Muscle layer of colon (tissue), 2 donors: ENCODE measurements around the gene INPP1.
"Not testable (repeated sequence)": the region's sequence is repeated elsewhere in the genome, so short reads cannot be mapped to it uniquely, and the experiment has no call there.

ENCODE experiments used
- H3K27ac ChIP-seq: one replicate; pipeline ENCODE4 v1.7.0; 2013; ENCODE audit warnings: low read depth, mild to moderate bottlenecking, low read length, moderate library complexity
- H3K27me3 ChIP-seq, 2 donors: one replicate each; pipeline ENCODE4 v1.7.0; 2013; ENCODE audit warnings: low read length in 2 of 2, mild to moderate bottlenecking in 2 of 2; ENCODE audit not compliant: insufficient read depth in 2 of 2, control insufficient read depth in 1 of 2
- H3K36me3 ChIP-seq: one replicate; pipeline ENCODE4 v1.7.0; 2013; ENCODE audit warnings: mild to moderate bottlenecking, low read length; ENCODE audit not compliant: insufficient read depth
- H3K4me1 ChIP-seq: one replicate; pipeline ENCODE4 v1.7.0; 2013; ENCODE audit warnings: mild to moderate bottlenecking, low read length; ENCODE audit not compliant: insufficient read depth
- H3K4me3 ChIP-seq, 2 donors: one replicate each; pipeline ENCODE4 v1.7.0; 2013; ENCODE audit warnings: low read length in 2 of 2, low read depth in 1 of 2, mild to moderate bottlenecking in 1 of 2, moderate library complexity in 1 of 2
- H3K9ac ChIP-seq: one replicate; pipeline ENCODE4 v1.7.0; 2013; ENCODE audit warnings: low read length
- H3K9me3 ChIP-seq: one replicate; pipeline ENCODE4 v1.7.0; 2013; ENCODE audit warnings: mild to moderate bottlenecking, low read length
- donor health status: abdominal sarcoma.
- donor health status: Adenocarcinoma of cecum.

Gene INPP1

DNA sequence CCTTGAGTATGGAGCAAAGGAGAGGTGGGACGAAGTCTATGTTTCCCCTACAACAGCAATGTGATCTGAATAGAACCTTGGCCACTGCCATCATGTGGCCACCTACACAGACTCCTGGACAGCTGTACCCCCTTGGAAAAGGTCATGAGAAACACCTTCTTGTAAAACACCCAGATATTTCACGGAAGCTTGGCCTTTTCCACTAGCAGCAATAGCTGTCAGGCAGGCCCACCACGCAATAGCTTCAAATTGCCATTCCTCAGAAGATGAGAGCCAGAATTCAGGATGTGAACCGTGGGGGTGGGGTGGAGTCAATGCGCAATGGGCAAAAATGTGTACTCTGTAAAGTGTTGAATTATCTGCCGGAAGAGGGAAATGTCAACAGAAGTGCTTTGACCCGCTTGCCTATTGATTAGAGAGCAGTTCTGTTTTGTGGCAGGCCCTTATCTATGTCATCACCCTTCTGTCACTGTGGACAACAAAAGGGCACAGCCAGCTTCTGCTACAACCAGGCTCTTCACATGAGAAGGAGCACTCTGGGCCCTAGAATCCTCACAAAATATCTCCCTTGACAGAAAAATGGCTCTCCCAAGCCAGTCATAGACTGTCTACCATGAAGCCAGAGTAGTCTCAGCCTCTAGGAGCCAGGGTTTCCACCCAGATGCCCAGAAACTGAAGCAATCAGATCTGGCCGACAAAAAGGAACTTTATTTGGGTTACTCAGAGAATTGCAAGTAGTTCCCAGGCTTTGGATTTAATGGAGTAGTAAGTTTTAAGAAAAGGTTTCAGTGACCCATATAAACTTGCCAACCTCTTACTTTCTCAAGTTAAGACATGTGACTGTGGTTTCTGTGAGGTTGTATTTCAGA lies 9.5 kb downstream of the INPP1 start:
- no peak overlapping the region for H3K9ac ChIP-seq
- H3K27ac ChIP-seq: peak overlapping the region; percentile 3
- no peaks in the 10 kb centered on the region for H3K9me3 ChIP-seq
- H3K4me1 ChIP-seq: peaks cover 22% of the 10 kb centered on the region
- no peaks in the 10 kb centered on the region for H3K27me3 ChIP-seq
- H3K4me3 ChIP-seq: no peak overlapping the region
- no peaks in the 10 kb centered on the region for H3K36me3 ChIP-seq

DNA sequence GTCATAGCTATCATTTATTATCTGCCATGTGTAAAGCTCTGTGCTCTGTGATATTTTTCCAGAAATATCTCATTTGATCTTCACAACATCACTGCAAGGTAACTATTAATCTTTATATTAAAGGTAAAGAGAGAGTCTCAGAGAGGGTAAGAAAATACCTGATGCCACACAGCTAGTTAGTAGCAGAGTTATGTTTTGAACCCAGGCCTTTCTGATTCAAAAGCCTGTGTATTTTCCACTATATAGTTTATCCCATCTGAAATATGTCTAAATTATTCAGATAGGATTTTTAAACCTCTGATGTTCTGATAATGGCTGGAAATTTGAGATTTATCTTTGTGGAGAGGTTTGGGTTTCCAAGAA lies 10.1 kb downstream of the INPP1 start:
- Histone ChIP-seq H3K9ac (no peak overlapping the region), H3K4me1 (peaks cover 25% of the 10 kb centered on the region), H3K9me3 (no peaks in the 10 kb centered on the region), H3K27me3 (no peaks in the 10 kb centered on the region), H3K4me3 (no peak overlapping the region), H3K36me3 (no peaks in the 10 kb centered on the region), H3K27ac (peak overlapping the region; percentile 3)

DNA sequence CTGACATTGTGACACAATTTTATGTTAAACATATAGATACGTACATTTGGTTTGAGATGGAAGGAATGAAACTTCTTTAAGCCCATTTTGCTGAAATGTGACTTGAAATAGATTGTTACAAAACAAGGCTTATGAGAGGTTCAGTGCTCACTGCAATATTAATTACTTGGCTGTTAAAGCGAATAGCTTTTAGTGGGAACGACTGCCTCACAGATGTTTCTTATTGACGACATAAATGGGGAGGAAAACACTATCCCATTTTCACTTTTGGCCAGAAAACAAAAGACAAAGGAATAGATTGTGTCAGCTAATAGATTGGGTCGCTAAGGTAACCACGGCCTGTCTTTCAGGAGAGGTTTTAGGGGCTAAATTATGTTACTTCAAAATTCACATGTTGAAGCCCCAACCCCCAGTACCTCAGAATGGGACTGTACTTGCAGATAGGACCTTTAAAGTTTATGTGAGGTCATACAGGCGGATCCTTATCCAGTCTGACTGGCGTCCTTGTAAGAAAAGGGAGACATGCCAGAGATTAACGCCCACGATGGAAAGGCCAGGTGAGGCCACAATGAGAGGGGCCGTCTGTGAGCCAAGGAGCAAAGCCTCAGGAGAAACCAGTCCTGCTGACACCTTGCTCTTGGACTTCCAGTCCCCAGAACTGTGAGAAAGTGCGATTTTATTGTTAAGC lies 10.8 kb downstream of the INPP1 start:
- no peaks in the 10 kb centered on the region for H3K36me3 ChIP-seq
- H3K4me3 ChIP-seq: no peak overlapping the region
- H3K4me1 ChIP-seq: peaks cover 30% of the 10 kb centered on the region
- no peak overlapping the region for H3K9ac ChIP-seq
- no peaks in the 10 kb centered on the region for H3K27me3 ChIP-seq
- H3K9me3 ChIP-seq: no peaks in the 10 kb centered on the region
- peak overlapping the region; percentile 3 for H3K27ac ChIP-seq

DNA sequence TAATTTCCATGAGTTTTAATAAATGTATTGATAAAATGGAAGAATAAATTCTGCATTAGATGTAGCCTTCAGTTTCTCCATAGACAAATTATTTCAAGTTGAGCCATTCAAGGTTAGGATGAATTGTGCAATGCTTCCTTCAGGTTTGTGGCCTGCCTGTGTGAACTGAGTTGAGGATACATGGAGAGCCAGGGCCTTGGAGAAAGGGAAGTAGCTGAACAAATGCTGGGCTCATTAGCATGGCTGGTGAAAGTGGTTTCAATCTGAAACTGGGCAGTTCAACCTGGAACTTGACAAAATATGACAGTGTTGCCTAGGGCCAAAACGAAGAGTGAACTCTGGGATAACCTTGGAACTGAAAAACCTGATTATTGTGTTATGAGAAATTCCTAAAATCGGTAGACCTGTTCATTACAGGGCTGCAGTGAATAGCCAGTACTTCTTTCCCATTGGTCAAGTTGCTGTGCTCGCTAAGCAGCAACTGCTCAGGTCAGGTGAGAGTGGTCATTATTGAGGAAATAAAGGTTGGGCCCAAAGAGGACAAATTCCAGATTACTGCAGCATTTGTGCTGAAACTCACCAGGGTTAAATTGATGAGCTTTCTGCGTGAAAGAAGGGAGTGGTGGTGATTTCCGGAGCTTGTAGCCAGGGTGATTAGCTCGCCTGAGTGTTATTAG lies 12.7 kb downstream of the INPP1 start:
- Histone ChIP-seq H3K27me3 (no peaks in the 10 kb centered on the region), H3K4me3 (no peak overlapping the region), H3K36me3 (no peaks in the 10 kb centered on the region), H3K4me1 (peaks cover 30% of the 10 kb centered on the region), H3K27ac (no peak overlapping the region), H3K9ac (no peak overlapping the region), H3K9me3 (no peaks in the 10 kb centered on the region)

DNA sequence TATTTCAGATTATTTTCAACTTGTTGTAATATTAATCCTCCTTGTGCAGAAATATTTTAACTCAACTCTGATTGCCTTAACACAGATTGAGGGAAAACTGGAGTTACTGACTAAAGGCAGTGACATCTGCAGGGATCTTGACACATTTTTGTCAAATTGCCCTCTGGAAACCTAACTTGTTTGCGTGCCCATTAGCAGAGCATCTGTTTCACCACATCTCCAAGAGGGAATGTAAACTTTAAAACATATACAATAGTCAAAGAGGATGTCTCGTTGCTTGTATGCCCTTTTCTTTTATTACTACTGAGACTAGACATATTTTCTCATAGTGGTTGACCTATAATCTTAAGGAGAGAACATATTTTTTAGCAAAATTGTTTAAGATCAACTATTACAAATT lies 14.2 kb downstream of the INPP1 start:
- Histone ChIP-seq H3K27me3 (no peaks in the 10 kb centered on the region), H3K27ac (no peak overlapping the region), H3K36me3 (no peaks in the 10 kb centered on the region), H3K9me3 (no peaks in the 10 kb centered on the region), H3K9ac (no peak overlapping the region), H3K4me1 (peaks cover 28% of the 10 kb centered on the region), H3K4me3 (no peak overlapping the region)

DNA sequence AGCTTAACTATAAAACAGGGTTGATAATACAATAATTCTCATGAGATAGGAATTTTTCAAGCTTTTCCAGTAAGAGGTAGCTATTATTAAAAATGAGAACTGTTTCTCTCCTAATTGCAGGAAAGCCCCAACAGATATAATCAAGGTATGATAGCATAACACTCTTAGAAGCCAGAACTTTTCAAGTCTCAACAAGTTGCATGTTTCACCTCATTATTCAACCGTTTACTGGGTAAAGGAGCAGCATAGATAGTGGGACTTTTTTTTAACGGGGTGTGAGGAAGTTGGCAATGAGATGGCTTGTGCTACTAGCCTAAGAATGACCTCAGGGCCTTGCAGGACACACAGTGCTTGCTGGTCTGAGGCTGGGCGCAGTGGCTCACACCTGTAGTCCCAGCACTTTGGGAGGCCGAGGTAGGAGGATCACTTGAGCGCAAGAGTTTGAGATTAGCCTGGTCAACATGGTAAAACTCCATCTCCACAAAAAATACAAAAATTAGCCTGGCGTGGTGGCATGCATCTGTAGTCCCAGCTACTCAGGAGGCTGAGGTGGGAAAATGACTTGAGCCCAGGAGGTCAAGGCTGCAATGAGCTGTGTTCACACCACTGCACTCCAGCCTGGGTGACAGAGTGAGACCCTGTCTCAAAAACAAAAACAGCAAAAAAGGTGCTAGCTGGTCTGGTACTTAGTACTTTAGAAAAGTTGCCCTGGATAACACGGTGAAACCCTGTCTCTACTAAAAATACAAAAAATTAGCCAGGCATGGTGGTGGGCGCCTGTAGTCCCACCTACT lies 15.5 kb downstream of the INPP1 start:
- not testable (repeated sequence) for H3K4me3 ChIP-seq, H3K36me3 ChIP-seq, H3K27ac ChIP-seq, H3K9me3 ChIP-seq, H3K27me3 ChIP-seq, H3K9ac ChIP-seq
- H3K4me1 ChIP-seq: peaks cover 17% of the 10 kb centered on the region

DNA sequence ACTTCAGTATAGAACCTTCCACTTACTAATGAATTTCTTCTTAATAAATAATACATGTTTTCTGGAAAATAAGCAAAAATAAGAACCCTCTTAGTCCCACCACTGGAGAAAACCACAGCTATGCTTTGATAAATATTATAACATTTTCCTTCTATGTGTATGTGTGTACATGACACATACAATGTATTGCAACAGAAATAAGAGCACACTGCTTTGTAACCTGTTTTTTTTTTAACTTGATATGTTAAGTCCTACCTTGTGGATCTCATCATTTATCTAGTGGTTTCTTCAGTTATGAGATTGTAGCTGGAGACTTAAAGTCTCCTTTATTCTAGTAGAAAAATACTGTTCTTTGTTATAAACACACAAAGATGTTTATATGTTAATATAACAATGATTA lies 17.2 kb downstream of the INPP1 start:
- no peak overlapping the region for H3K27ac ChIP-seq
- no peak overlapping the region for H3K4me3 ChIP-seq
- H3K9ac ChIP-seq: no peak overlapping the region
- peaks cover 3% of the 10 kb centered on the region for H3K36me3 ChIP-seq
- no peaks in the 10 kb centered on the region for H3K9me3 ChIP-seq
- no peaks in the 10 kb centered on the region for H3K27me3 ChIP-seq
- peaks cover 17% of the 10 kb centered on the region for H3K4me1 ChIP-seq

DNA sequence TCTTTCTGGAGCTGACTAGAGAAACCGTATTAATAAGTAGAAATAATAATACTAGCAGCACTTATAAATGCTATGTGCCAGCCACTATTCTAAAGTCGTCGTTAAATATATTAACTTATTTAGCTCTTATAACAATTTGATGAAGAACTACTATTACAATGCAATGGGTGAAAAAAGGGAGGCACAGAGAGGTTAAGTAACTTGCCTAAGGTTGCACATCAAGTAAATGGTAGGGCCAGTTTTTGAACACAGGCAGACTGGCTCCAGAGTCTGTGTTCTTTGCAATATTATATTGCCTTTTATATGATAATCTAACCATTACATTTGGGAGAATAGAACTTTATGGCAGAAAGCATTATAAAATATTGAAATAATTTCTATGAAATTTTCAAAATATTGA lies 17.6 kb downstream of the INPP1 start:
- Histone ChIP-seq H3K4me1 (peaks cover 16% of the 10 kb centered on the region), H3K9ac (no peak overlapping the region), H3K4me3 (no peak overlapping the region), H3K27me3 (no peaks in the 10 kb centered on the region), H3K9me3 (no peaks in the 10 kb centered on the region), H3K36me3 (peaks cover 3% of the 10 kb centered on the region), H3K27ac (no peak overlapping the region)

DNA sequence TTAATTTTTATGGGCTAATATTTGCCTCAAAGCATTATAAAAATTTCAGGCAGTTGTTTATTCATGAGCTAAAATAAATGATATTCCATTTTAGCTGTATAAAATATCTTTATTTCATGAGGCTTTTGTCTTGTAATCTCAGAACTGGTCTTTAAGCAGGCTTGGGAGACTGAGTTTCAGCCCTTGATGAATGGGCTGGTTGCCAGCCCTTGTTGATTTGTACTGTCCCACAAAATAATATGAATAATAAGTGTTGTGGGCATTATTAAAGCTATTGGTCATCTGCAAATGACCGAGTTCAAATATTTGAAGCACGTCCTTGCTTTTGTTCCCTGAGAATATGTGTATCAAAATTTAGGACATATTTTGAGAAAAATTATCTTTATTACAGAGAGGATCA lies 18.2 kb downstream of the INPP1 start:
- peaks cover 7% of the 10 kb centered on the region for H3K36me3 ChIP-seq
- H3K9ac ChIP-seq: no peak overlapping the region
- no peaks in the 10 kb centered on the region for H3K27me3 ChIP-seq
- peaks cover 12% of the 10 kb centered on the region for H3K4me1 ChIP-seq
- H3K9me3 ChIP-seq: no peaks in the 10 kb centered on the region
- H3K27ac ChIP-seq: no peak overlapping the region
- H3K4me3 ChIP-seq: no peak overlapping the region

DNA sequence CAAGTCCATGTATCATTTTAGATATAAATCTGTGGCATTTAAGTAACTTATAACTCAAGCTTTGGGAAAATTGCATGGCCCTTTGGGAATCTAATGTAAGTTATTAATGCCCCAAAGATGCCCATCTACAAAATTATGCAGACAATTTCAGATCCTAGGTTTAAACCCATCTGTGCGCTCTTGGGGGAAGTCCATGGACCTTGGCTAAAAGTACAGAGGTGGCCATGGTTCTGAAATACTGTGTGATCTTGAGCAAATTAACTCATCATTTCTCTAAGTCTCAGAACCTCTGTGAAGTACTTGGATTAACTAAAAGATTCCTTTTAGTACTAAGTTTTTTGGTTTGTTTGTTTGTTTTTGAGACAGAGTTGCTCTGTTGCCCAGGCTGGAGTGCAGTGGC lies 19.5 kb downstream of the INPP1 start:
- Histone ChIP-seq H3K4me3 (no peak overlapping the region), H3K27ac (no peak overlapping the region), H3K36me3 (peaks cover 18% of the 10 kb centered on the region), H3K4me1 (peaks cover 7% of the 10 kb centered on the region), H3K27me3 (no peaks in the 10 kb centered on the region), H3K9ac (no peak overlapping the region), H3K9me3 (no peaks in the 10 kb centered on the region)
